ENCODE results near the gene PIGV.
A peak's percentile ranks its signal among the peaks of the same experiment; 100 is the strongest.

The PIGV gene

DNA sequence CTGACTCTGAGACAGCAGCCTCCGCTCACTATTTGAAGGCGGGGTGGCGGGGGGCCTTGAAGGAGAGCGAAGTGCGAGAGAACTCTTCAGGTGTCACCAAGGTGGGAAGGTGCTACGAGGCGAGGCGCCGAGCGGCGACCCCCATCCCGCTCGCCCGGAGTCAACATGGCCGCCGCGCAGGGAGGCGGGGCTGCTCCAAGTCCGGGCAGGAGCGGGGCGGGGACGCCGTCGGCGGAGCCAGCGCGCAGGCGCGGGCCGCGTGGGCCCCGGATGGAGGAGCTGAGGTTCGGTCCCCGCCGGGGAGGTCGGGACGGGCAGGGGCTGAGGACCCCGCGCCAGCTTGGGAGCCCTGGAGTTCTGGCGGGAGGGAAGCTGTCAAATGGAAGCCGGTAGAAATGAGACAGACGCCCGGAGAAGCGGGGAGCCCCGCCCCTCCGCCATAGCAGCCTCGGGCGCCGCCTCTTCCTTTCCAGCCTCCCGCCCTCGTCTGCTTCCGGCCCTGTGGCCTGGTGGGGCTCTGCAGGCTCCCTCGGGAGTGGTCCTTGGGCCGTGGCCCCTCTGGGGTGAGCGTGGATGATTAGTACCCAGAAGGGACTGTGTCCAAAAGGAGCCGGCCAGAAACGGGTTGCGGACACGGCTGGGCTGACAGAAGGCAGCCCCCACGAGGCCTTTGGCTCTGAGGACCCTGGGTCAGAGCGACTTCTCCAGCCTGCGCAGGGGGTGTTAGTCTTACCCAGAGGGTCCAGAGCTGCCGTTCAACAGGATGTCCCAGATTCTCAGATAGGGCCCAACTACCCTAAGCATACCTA, at the start of gene PIGV:
Gene PIGV (plus strand): TSS at position 245 of the 809 bp plus-strand sequence. CDS start 2,866 bp downstream, outside the sequence.
- DNase-seq (ENCODE audit: low spot score) (peak; percentile 60), FAIRE-seq (no peak)

GRCh38 chr1:26739329-26739914, 48.3 kb upstream of the PIGV start:
- FAIRE-seq: no peak
- no peak for DNase-seq (ENCODE audit: low spot score)

- no peak for FAIRE-seq
- no peak for DNase-seq (ENCODE audit: low spot score)
Measured at GRCh38 chr1:26740023-26740634, 47.6 kb upstream of the PIGV start.

- DNase-seq (ENCODE audit: low spot score) (no peak), FAIRE-seq (no peak)
Measured at GRCh38 chr1:26740952-26741351, 46.8 kb upstream of the PIGV start.

DNA sequence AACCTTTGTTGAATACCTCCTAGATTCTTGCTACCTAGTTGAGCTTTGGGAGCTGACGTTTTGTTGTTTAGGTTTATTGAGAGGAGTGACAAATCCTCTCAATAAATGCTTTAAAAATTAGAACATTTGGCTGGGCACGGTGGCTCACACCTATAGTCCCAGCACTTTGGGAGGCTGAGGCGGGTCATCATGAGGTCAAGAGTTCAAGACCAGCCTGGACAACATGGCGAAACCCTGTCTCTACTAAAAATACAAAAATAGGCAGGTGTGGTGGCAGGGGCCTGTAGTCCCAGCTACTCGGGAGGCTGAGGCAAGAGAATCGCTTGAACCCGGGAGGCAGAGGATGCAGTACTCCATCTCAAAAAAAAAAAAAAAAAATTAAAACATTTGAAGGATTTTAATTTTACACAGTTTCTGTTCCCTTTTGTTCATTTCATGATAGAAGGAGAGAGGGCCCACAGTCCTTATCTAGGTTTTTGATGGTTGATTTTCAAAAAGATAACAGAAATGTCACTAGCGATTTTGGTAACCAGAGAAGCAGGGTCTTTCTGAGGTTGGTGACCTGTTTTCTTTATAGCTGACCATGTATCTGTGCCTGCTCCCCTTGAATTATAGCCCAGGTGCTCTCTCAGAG, 44.2 kb upstream of the PIGV start:
- DNase-seq (ENCODE audit: low spot score): no peak

GRCh38 chr1:26744075-26744959, 43.4 kb upstream of the PIGV start:
- FAIRE-seq: no peak

More for the DNA sequence above, 44.2 kb upstream of the PIGV start:
- FAIRE-seq: no peak

GRCh38 chr1:26745191-26745590, 42.6 kb upstream of the PIGV start:
- DNase-seq (ENCODE audit: low spot score): no peak
- FAIRE-seq: no peak

More at GRCh38 chr1:26744075-26744959, 43.4 kb upstream of the PIGV start:
- peak; percentile 78 for DNase-seq (ENCODE audit: low spot score)

DNA sequence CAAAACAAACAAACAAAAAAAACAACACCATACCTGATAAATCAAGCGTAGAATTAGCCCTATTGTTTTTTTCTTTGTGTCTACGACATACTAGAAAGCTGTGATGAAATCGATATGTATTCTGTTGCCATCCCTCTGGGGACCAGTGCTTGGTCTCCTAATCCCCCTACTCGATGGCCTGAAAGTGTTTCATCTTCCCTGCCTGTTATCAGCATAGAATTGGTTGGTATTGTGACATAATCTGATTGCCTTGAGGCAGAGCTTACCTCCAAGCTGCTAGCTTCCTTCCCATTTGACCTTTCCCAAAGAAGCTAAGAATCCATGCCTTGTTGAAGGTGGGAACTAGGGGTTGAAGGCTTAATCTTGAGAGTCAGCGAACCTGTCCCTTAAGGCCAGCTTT, 40.7 kb upstream of the PIGV start:
- FAIRE-seq (no peak), DNase-seq (ENCODE audit: low spot score) (no peak)

DNA sequence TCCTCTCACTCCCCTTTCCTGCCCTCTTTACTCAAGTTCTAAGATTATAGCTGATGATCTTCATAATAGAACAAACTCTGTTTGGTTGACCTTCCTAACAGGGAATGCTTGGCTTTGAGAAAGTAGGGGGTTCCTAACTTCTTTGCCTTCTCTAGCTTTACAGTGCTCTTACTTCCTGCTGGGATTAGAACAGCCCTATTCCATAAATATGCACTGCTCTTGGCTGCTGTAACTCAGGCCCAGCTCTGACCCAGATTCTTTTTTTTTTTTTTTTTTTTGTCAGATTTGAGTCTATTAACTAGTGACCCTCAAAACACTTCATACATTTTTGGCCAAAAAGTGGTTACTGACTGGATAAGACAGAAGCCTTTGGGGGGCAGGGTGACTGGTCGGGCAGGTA, 39.4 kb upstream of the PIGV start:
- FAIRE-seq (no peak), DNase-seq (ENCODE audit: low spot score) (no peak)

DNA sequence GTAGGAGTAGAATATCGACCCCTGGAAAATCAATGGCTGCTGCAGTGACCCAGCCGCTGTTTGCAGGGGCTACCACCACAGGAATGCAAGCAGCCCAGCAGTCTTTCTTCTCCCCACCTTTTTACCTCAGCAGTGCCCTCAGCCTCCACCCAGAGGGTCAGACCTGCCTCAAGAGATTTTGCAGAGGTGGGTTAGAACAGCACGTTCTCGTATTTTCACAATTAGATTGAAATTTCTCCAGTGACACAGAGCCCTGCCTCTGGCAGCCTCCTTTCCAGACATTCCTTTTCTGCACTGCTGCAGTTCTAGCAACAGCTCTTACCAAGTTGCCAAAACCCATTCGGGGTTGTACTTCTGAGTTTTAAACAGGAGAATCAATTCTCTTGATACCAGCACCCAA, 38.3 kb upstream of the PIGV start:
- FAIRE-seq (no peak), DNase-seq (ENCODE audit: low spot score) (no peak)

DNA sequence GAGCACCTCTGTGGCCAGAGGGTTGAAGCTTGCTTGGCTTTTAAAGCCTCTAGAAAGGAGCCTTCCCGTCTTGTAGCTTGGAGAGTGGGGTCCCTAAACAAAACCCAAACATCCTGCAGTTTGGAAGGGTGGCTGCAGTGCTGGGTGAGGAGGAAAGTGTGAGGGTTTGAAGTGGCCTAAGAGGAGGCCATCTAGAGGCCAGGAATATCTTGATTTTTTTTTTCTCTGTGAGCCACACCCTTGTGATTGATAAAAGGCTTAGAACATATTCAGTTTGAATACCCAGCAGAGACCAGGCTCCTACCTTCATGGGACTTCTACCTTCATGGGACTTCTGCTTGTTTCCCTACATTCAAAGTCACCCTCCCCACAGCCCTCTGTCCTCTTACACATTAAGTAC, 37.3 kb upstream of the PIGV start:
- DNase-seq (ENCODE audit: low spot score) (no peak), FAIRE-seq (no peak)

GRCh38 chr1:26752519-26752918, 35.2 kb upstream of the PIGV start:
- FAIRE-seq: no peak
- DNase-seq (ENCODE audit: low spot score): no peak

GRCh38 chr1:26754086-26754874, 33.5 kb upstream of the PIGV start:
- FAIRE-seq: no peak

DNA sequence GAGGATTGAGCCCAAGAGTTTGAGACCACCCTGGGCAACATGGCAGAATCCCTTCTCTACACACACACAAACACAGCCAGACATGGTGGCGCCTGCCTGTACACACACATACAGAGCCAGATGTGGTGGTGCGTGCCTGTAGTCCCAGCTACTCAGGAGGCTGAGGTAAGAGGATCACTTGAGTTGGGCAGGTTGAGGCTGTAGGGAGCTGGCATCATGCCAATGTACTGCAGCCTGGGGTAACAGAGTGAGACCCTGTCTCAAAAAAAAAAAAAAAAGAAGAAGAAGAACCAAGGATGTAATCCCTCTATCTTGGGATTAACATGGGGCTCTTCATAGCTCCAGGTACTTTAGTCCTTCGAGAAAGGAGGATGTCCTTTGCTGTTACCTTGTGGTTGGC, 29.4 kb upstream of the PIGV start:
- FAIRE-seq: no peak
- no peak for DNase-seq (ENCODE audit: low spot score)

More at GRCh38 chr1:26754086-26754874, 33.5 kb upstream of the PIGV start:
- DNase-seq (ENCODE audit: low spot score): no peak

GRCh38 chr1:26759531-26759930, 28.2 kb upstream of the PIGV start:
- FAIRE-seq: no peak

GRCh38 chr1:26761217-26761616, 26.5 kb upstream of the PIGV start:
- DNase-seq (ENCODE audit: low spot score) (no peak), FAIRE-seq (no peak)

More at GRCh38 chr1:26759531-26759930, 28.2 kb upstream of the PIGV start:
- DNase-seq (ENCODE audit: low spot score): no peak

DNA sequence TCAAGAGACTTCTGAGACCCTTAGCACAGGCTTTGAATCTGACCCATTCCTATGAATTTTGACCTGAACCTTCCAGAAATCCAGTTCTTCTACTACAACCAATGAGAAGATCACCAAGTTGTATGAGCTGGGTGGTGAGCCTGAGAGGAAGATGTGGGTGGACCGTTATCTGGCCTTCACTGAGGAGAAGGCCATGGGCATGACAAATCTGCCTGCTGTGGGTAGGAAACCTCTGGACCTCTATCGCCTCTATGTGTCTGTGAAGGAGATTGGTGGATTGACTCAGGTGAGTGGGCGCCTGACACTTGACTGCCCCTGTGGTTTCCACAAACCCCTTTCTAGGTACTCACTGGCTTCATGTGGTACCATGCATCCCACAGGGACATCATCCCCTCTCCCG, 20.0 kb upstream of the PIGV start:
- no peak for DNase-seq (ENCODE audit: low spot score)
- FAIRE-seq: no peak

- FAIRE-seq: no peak
- DNase-seq (ENCODE audit: low spot score): peak; percentile 61
Measured at GRCh38 chr1:26768755-26769154, 19.0 kb upstream of the PIGV start.

DNA sequence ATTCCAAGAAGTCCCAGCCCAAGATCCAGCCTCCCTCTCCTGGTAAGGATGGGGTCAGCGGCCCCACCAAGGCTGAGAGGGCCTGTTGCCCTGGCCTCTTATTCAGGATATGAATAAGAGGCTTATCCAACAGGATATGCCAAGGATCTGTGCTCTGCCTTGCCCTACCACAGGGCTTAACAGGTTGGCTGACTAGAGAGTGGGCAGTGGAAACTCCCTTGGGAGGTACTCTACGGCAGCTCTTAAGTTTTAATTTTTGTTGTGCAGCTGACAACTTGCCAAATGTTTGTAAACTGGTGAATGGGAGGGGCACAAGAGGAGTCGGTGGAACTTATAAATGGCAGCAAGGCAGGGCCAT, 16.5 kb upstream of the PIGV start:
- DNase-seq (ENCODE audit: low spot score) (no peak), FAIRE-seq (no peak)

DNA sequence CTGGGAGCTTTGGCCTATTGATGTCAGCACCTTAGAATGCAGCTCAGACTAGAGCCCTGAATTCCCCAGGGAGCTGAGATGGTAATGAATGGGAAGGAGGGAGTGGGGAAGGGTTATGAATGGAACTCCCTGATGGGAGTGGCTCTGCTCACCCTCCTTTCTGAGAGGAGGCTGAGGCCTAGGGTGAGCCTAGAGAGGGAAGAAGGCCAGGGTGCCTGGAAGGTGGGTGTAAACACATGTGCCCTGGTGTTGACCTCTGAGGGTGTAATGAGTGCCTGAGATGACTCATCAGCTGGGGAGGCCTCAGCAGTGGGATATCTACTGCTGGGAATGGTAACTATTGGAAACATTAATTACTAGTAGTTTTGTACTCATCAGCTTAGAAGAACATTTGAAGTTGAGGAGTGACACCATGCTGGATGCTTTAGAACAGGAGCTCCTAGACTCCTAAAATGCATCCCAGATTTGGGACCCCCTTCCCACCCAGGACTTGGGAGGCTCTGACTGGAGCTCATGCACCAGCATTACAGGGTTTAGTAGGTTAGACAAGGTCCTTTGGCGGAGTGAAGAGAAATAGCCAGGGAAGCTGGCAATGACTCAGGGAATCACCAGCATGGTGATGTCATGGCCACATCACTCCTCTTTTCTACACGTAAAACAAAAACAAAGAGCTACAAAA, 16.0 kb upstream of the PIGV start:
- FAIRE-seq: peak; percentile 94
- DNase-seq (ENCODE audit: low spot score): peak; percentile 98
